GM12874 (cell line): ENCODE measurements around the gene TMEM219.

Experiments
- TF ChIP-seq, protein P1 (sequence below): IDR thresholded peaks from 2 replicates; pipeline ENCODE4 v1.5.1; 2011; ENCODE audit warnings: low read depth, mild to moderate bottlenecking, control low read depth, low read length, moderate library complexity; ENCODE audit not compliant: insufficient read depth

The TMEM219 gene

GRCh38 chr16:29973384-29974246 is 11.7 kb downstream of the TMEM219 start, which contains the start of gene TAOK2:
TAOK2 (plus strand) TSS chr16:29973868; CDS start chr16:29977773, 3,905 bp downstream.
- TF ChIP-seq, protein P1, sequence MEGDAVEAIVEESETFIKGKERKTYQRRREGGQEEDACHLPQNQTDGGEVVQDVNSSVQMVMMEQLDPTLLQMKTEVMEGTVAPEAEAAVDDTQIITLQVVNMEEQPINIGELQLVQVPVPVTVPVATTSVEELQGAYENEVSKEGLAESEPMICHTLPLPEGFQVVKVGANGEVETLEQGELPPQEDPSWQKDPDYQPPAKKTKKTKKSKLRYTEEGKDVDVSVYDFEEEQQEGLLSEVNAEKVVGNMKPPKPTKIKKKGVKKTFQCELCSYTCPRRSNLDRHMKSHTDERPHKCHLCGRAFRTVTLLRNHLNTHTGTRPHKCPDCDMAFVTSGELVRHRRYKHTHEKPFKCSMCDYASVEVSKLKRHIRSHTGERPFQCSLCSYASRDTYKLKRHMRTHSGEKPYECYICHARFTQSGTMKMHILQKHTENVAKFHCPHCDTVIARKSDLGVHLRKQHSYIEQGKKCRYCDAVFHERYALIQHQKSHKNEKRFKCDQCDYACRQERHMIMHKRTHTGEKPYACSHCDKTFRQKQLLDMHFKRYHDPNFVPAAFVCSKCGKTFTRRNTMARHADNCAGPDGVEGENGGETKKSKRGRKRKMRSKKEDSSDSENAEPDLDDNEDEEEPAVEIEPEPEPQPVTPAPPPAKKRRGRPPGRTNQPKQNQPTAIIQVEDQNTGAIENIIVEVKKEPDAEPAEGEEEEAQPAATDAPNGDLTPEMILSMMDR: no peak

GRCh38 chr16:29974291-29975133 is 12.6 kb downstream of the TMEM219 start:
- TF ChIP-seq, protein P1: no peak

DNA sequence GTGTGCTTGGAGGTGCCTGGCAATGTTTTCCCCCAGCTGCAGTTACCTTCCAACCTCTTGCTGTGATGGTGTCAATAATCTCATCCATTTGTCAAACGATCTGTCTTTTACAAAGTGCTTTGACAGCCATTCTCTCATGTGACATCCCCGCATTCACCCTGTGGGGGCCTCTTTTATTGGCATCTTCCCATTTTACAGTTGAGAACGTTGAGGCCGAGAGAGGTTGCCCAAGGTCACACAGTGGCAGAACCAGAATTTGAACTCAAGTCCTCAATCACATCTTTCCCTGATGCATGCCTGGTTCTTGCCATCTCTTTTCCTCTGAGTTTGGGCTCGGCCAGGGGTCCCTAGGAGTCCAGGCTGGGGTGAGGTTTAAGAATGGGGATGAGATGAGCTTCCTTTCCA is 13.3 kb downstream of the TMEM219 start:
- TF ChIP-seq, protein P1: no peak

- TF ChIP-seq, protein P1: no peak
Observed at GRCh38 chr16:29975811-29976511, 14.1 kb downstream of the TMEM219 start.

GRCh38 chr16:29977063-29977825 is 15.4 kb downstream of the TMEM219 start:
- TF ChIP-seq, protein P1: no peak

- TF ChIP-seq, protein P1: no peak
Observed at GRCh38 chr16:29978081-29978480, 16.2 kb downstream of the TMEM219 start.
